Measurements from ENCODE around the gene NKPD1.
A peak's percentile ranks its signal among the peaks of the same experiment; 100 is the strongest.

Gene NKPD1

GRCh38 chr19:45118106-45118505 is 42.7 kb downstream of the NKPD1 start:
- no peaks in the 10 kb centered on the region for H3K36me3 Mint-ChIP-seq (ENCODE audit: low read depth)
- H3K4me1 Mint-ChIP-seq (ENCODE audit: low read depth), result peaks cover 47% of the 10 kb centered on the region
- no peak overlapping the region for H3K4me3 Mint-ChIP-seq
- no peaks in the 10 kb centered on the region for H3K27me3 Mint-ChIP-seq (ENCODE audit: low read depth)
- no peaks in the 10 kb centered on the region for H3K9me3 Mint-ChIP-seq
- peak overlapping the region; percentile 74 for H3K27ac Mint-ChIP-seq
- no peak for DNase-seq (ENCODE audit: low spot score)

DNA sequence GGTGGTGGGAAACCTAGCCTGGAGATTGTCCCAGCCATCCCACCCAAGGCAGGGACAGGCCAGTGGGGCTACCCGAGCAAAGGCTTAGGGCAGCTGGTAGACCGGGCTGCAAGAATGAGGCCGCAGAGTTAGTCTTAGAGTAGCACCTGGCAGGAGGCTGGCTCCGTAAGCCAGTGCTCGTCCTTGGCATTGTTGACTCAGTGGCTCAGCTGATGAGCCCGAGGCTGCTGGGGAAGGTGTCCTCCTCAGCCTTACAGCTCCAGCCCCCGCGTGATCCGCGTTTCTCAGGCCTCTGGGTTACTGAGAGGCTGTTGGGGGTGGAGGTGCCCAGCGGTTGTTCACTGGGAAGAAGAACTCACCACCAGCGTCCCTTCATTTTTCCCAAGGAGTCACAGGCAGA is 43.1 kb downstream of the NKPD1 start:
- Mint-ChIP-seq H3K27ac (no peak overlapping the region), H3K9me3 (no peaks in the 10 kb centered on the region), H3K27me3 (ENCODE audit: low read depth) (no peaks in the 10 kb centered on the region), H3K4me1 (ENCODE audit: low read depth) (peaks cover 47% of the 10 kb centered on the region), H3K36me3 (ENCODE audit: low read depth) (no peaks in the 10 kb centered on the region), H3K4me3 (no peak overlapping the region)
- DNase-seq (ENCODE audit: low spot score), result no peak

- peak overlapping the region; percentile 37 for H3K4me3 Mint-ChIP-seq
- no peaks in the 10 kb centered on the region for H3K27me3 Mint-ChIP-seq (ENCODE audit: low read depth)
- peak overlapping the region; percentile 78 for H3K27ac Mint-ChIP-seq
- no peaks in the 10 kb centered on the region for H3K9me3 Mint-ChIP-seq
- peaks cover 47% of the 10 kb centered on the region for H3K4me1 Mint-ChIP-seq (ENCODE audit: low read depth)
- H3K36me3 Mint-ChIP-seq (ENCODE audit: low read depth), result no peaks in the 10 kb centered on the region
- DNase-seq (ENCODE audit: low spot score), result peak; percentile 78
Measured at GRCh38 chr19:45117167-45117594, 43.6 kb downstream of the NKPD1 start.

DNA sequence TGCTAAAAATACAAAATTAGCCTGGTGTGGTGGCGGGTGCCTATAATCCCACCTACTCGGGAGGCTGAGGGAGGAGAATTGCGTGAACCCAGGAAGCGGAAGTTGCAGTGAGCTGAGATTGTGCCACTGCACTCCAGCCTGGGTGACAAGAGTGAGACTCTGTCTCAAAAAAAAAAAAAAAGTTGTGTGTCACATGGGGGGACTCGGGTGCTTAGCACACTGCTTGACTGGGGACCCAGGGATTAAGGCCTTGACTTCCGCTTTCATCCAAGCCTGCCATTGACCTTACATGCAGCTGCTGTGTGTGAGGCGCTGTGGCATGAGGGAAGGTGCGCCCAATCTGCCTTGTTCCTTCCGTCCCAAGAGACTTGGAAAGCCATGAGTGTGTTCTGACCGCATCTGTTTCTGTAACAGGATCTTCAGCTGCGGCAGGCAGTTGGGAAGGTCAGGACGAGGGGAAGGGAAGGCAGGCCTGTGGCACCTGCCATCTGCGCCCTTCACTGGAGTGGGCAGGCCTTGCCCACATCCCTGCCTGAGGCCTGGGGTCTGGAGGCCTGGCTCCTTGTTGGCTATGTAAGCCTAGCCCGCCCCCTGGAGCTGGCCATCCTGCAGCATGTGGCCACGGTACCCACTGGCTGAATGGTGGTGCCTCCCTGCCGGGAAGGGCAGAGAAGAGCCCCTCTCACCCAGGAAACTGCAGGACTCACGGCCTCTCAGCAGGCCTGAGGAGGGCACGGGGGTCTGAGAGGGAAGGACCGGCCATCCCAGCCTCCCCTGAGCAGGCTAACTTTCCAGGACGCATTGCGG is 44.8 kb downstream of the NKPD1 start:
- H3K9me3 Mint-ChIP-seq, result no peaks in the 10 kb centered on the region
- no peaks in the 10 kb centered on the region for H3K36me3 Mint-ChIP-seq (ENCODE audit: low read depth)
- DNase-seq (ENCODE audit: low spot score), result no peak
- peaks cover 40% of the 10 kb centered on the region for H3K4me1 Mint-ChIP-seq (ENCODE audit: low read depth)
- H3K27me3 Mint-ChIP-seq (ENCODE audit: low read depth), result no peaks in the 10 kb centered on the region
- peak overlapping the region; percentile 37 for H3K4me3 Mint-ChIP-seq
- no peak overlapping the region for H3K27ac Mint-ChIP-seq

DNA sequence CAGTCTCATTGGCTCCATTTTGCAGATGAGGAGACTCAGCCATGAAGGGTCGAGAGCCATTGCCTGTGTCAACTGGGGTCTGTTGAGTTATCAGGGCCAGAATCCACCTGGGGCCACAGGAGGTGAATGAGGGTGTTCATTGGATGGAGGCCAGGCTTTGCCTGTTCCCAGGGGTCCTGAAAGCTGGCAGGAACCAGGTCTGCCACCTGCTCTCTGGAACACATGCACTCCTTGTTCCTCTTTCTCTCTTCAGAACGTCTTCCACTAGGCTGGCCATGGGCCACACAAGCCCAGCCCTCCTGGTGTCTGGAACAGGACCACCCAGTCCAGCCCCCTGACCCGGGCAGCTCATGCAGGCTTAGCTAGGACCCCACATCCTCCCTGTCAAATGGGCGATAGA is 46.7 kb downstream of the NKPD1 start:
- H3K4me3 Mint-ChIP-seq, result no peak overlapping the region
- H3K36me3 Mint-ChIP-seq (ENCODE audit: low read depth), result peaks cover 1% of the 10 kb centered on the region
- peaks cover 34% of the 10 kb centered on the region for H3K4me1 Mint-ChIP-seq (ENCODE audit: low read depth)
- H3K9me3 Mint-ChIP-seq, result no peaks in the 10 kb centered on the region
- H3K27ac Mint-ChIP-seq, result no peak overlapping the region
- no peak for DNase-seq (ENCODE audit: low spot score)
- no peaks in the 10 kb centered on the region for H3K27me3 Mint-ChIP-seq (ENCODE audit: low read depth)

- Mint-ChIP-seq H3K27me3 (ENCODE audit: low read depth) (no peaks in the 10 kb centered on the region), H3K36me3 (ENCODE audit: low read depth) (peaks cover 1% of the 10 kb centered on the region), H3K4me1 (ENCODE audit: low read depth) (peaks cover 31% of the 10 kb centered on the region), H3K9me3 (no peaks in the 10 kb centered on the region), H3K27ac (no peak overlapping the region), H3K4me3 (no peak overlapping the region)
- no peak for DNase-seq (ENCODE audit: low spot score)
Measured at GRCh38 chr19:45113628-45114027, 47.2 kb downstream of the NKPD1 start.

DNA sequence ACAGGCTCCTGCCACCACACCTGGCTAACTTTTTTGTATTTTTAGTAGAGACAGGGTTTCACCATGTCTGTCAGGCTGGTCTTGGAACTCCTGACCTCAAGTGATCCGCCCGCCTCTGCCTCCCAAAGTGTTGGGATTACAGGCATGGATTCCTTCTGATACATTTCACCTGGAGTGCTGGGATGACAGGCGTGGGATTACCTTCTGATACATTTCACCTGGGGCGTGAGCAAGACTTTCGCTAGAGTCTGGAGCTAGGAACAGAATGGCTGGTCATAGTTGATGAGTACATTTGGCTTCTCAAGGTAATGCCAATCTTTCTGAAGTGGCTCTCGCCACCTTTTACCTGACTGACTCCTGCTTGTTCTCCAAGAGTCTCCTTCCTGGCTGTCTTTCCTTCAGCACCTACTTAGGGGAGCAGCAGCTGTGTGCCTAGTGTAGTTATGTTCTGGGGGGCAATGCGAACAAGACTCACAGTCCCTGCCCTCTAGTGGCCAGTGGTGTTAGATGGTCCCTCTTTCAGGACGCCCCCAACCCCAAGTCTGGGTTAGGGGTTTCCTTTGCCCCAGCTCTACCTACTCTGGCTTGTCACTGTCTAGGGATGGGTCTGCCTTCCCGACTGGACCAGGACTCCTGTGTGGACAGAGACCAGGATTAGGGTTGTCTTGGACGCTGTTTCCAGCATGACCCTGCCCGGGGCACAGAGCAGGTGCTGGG is 48.5 kb downstream of the NKPD1 start:
- Mint-ChIP-seq H3K27ac (no peak overlapping the region), H3K4me1 (ENCODE audit: low read depth) (peaks cover 20% of the 10 kb centered on the region), H3K4me3 (no peak overlapping the region), H3K27me3 (ENCODE audit: low read depth) (no peaks in the 10 kb centered on the region), H3K9me3 (no peaks in the 10 kb centered on the region), H3K36me3 (ENCODE audit: low read depth) (peaks cover 1% of the 10 kb centered on the region)
- DNase-seq (ENCODE audit: low spot score), result no peak
